BJ (cell line): ENCODE results near the gene SERPINA6. TPM values are rescaled to one million over a fixed set of nuclear protein-coding genes. Genes with fewer than 3 reads are reported as not detected.

Source experiments
- CTCF ChIA-PET: fragments of 350-600 bp; formaldehyde crosslinking; extraction: SDS; loops from one replicate; lab custom pipeline; 2021; ENCODE audit warnings: antibody characterized with exemption, inconsistent platforms; lab: Yijun Ruan, JAX
- POLR2A ChIA-PET: fragments of 300-600 bp; sonication (Branson Sonifier 250); formaldehyde crosslinking; extraction: SDS; loops from one replicate; lab custom pipeline; 2021; ENCODE audit warnings: antibody characterized with exemption; lab: Charles Lee
- DNase-seq: peaks from one replicate; pipeline ENCODE4 v3.0.0-alpha.2; 2011; ENCODE audit warnings: low read depth
- H3K27me3 ChIP-seq: 2 replicates; pipeline ENCODE4 v1.6.0; 2011; ENCODE audit warnings: low read length; ENCODE audit not compliant: control insufficient read depth, insufficient read depth
- H3K36me3 ChIP-seq: 2 replicates; pipeline ENCODE4 v1.5.1; 2011; ENCODE audit warnings: low read length; ENCODE audit not compliant: control insufficient read depth, insufficient read depth
- H3K4me3 ChIP-seq: 2 replicates; pipeline ENCODE4 v1.5.1; 2011; ENCODE audit warnings: low read depth, mild to moderate bottlenecking, control low read depth, low read length
- polyA plus RNA-seq: library from polyadenylated mRNA; depleted of rRNA; stranded (reverse); fragments of >200 nt; gene quantifications from 2 replicates; pipeline ENCODE4 v1.2.3, GENCODE V29; 2011
- TF ChIP-seq, protein P1 (sequence below): IDR thresholded peaks from 2 replicates; pipeline ENCODE4 v1.5.1; 2011; ENCODE audit warnings: low read depth, mild to moderate bottlenecking, control low read depth, inconsistent platforms, low read length, moderate library complexity; ENCODE audit not compliant: insufficient read depth

SERPINA6 gene
- polyA plus RNA-seq, 1 experiment, result not detected

DNA sequence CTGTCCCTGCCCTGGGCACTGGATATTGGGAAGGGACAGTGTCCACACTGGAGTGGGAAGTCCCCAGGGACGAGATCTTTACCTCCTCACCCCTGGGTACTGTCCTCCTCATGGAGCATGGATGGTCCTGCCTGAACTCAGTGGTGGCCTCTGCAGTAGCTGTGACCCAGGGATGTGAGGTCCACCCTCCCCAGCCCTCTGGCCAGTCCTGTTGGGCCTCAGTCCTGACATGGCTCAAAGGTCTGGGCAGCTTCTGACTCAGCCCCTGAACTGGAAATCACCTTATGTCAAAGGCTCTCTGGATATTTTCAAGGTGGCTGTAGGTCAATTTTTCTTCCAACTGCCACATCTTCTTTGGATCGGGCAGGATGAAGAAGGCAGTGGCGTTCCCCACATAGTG lies 40.9 kb upstream of the SERPINA6 start:
- ChIA-PET CTCF (no interaction called here), POLR2A (no interaction called here)
- Histone ChIP-seq H3K27me3 (no peaks in the 10 kb centered on the region), H3K36me3 (no peaks in the 10 kb centered on the region), H3K4me3 (no peak overlapping the region)
- TF ChIP-seq, protein P1, sequence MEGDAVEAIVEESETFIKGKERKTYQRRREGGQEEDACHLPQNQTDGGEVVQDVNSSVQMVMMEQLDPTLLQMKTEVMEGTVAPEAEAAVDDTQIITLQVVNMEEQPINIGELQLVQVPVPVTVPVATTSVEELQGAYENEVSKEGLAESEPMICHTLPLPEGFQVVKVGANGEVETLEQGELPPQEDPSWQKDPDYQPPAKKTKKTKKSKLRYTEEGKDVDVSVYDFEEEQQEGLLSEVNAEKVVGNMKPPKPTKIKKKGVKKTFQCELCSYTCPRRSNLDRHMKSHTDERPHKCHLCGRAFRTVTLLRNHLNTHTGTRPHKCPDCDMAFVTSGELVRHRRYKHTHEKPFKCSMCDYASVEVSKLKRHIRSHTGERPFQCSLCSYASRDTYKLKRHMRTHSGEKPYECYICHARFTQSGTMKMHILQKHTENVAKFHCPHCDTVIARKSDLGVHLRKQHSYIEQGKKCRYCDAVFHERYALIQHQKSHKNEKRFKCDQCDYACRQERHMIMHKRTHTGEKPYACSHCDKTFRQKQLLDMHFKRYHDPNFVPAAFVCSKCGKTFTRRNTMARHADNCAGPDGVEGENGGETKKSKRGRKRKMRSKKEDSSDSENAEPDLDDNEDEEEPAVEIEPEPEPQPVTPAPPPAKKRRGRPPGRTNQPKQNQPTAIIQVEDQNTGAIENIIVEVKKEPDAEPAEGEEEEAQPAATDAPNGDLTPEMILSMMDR, result no peak
- DNase-seq, result no peak

DNA sequence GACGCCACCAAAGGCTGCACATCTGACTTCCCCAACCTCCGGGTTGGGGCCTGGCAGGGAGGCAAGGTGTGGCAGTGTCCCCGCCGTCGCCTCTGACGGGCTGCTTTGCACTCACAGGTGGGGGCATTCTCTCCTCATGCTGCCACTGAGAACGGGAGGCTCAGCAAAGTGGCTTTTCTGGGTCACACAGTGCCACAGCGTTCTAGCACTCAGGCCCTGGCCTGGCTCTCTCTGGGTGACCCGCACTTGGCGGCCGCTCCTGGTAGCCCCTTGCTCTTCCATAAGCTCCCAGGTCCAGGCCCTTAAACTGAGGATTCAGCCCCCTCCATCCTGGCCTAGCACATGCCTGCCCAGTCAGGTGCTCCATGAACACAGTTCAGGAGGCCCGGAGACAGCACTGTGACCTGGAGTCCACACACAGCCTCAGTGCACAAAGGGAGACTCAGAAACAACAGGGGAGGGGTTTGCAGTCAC lies 40.1 kb upstream of the SERPINA6 start:
- no peak overlapping the region for H3K4me3 ChIP-seq
- no peaks in the 10 kb centered on the region for H3K27me3 ChIP-seq
- H3K36me3 ChIP-seq, result no peaks in the 10 kb centered on the region
- ChIA-PET POLR2A (no interaction called here), CTCF (no interaction called here)
- DNase-seq, result no peak
- TF ChIP-seq, protein P1, result no peak

DNA sequence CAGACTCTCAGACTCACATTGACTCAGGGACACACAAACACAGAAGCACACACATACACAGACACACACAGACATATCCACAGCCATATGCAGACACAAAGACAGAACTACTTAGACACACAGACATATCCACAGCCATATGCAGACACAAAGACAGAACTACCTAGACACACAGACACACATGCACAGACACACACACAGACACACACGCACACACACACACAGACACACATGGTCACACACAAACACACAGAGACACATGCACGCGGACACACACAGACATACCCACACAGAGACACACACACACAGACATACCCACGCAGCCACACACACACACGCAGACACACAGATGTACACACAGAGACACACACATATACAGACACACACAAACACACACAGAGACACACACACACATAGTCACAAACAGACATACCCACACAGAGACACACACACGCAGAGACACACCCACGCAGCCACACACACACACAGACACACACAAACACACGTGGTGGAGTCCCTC lies 39.5 kb upstream of the SERPINA6 start:
- Histone ChIP-seq H3K36me3 (no peaks in the 10 kb centered on the region), H3K27me3 (no peaks in the 10 kb centered on the region), H3K4me3 (no peak overlapping the region)
- TF ChIP-seq, protein P1, result no peak
- CTCF ChIA-PET, result no interaction called here
- POLR2A ChIA-PET, result no interaction called here
- no peak for DNase-seq

DNA sequence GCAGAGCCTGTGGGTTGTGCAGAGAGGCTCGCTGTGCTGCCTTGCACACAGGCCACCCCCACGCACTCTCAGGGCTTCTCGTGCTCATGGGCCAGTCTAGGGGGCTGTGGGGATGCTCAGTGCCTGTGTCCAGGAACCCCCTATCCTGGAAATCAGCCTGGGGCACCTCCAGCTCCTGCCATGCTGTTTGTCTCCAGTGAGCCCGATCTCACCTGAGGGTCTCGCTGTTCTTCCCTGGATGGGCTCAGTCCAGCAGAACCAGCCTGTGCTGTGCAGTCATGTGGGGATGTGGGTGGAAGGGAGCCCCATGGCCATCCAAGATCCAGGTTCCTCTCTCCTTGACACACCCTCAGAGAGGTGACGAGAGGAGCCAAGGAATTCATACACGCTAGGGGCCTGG lies 38.5 kb upstream of the SERPINA6 start:
- Histone ChIP-seq H3K36me3 (no peaks in the 10 kb centered on the region), H3K4me3 (no peak overlapping the region), H3K27me3 (no peaks in the 10 kb centered on the region)
- TF ChIP-seq, protein P1, result no peak
- CTCF ChIA-PET, result interaction anchor here (1.1 kb wide), 1 partner anchor 124 kb away, joined by 4 read pairs; no protein-coding TSS in a partner anchor
- DNase-seq, result no peak
- POLR2A ChIA-PET, result no interaction called here

DNA sequence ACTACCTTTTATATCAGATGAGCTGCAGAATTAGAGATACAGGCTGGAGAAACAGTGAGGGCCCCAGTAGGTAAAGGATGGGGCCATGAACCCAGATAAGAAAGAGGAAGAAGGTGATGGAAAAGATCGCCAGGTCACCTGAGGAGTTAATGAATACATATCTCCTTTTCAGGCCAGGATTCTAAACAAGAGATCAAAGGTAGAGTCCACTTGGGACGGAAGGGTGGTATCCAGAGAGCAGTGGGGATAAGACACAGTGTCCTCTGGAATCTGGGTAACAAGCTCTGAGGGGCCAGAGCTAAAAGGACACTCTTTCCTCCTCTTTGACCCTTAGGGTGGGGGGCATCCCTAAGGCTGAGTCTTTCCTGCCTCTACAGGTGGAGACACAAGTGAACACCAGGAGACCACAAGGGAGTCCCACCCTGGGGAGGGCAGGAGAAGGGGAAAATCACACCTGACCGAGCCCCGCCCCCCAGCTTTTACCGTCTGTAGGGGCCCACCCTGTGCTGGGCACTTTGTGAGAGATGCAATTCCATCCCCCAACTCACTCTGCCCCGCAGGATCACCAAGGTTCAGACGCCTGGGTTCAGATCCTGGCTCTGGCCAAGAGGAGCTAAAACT lies 37.9 kb upstream of the SERPINA6 start:
- TF ChIP-seq, protein P1, result no peak
- ChIA-PET POLR2A (no interaction called here), CTCF (interaction anchor here (1.1 kb wide), 1 partner anchor 125 kb away, joined by 4 read pairs; no protein-coding TSS in a partner anchor)
- no peaks in the 10 kb centered on the region for H3K36me3 ChIP-seq
- no peaks in the 10 kb centered on the region for H3K27me3 ChIP-seq
- DNase-seq, result no peak
- no peak overlapping the region for H3K4me3 ChIP-seq
